ENCODE measurements around the gene TFEB.
"Not testable (repeated sequence)": the region's sequence is repeated elsewhere in the genome, so short reads cannot be mapped to it uniquely, and the experiment has no call there.

TFEB gene

DNA sequence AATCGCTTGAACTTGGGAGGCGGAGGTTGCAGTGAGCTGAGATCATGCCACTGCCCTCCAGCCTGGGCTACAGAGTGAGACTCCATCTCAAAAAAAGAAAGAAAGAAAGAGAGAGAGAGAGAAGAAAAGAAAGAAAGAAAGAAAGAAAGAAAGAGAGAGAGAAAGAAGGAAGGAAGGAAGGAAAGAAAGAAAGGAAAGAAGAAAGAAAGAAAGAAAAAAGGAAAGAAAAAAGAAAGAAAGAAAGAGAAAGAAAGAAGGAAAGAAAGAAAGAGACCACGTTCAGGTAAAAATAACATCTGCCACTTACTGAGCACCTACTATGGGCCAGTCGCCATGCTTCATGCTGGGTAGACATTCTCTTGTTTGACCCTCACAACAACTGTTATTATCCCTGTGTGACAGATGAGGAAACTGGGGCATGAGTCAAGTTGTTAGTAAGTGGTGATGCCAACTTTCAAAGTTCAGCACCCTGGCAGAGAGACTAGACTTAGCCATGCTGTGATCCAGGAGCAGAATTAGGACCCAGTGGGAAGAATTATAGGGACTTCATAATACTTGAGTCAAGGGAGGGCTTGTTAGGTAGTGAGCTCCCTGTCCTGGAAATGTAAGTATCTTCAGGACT, 30.7 kb upstream of the TFEB start:
- not testable (repeated sequence) for DNase-seq (ENCODE audit: insufficient read length, low spot score); FAIRE-seq

DNA sequence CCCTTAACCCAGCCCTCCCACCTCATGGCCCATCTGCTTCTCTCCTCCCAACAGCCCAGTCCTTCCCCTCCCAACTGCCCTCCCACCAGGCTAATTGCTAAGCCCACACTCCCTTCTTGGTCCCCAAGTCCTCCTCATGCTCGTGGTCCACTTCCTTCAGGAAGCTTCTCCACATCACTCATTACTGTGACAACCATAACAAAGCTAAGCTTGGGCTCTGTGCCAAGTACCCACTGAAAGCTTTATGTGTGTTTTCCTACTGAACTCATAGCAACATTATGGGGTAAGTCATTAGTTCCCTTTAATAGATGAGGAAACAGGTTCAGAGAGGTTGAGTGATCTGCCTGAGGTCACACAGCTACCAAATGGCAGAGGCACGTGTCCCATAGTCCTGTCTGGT, 28.1 kb upstream of the TFEB start:
- FAIRE-seq (no peak), DNase-seq (ENCODE audit: insufficient read length, low spot score) (no peak)

DNA sequence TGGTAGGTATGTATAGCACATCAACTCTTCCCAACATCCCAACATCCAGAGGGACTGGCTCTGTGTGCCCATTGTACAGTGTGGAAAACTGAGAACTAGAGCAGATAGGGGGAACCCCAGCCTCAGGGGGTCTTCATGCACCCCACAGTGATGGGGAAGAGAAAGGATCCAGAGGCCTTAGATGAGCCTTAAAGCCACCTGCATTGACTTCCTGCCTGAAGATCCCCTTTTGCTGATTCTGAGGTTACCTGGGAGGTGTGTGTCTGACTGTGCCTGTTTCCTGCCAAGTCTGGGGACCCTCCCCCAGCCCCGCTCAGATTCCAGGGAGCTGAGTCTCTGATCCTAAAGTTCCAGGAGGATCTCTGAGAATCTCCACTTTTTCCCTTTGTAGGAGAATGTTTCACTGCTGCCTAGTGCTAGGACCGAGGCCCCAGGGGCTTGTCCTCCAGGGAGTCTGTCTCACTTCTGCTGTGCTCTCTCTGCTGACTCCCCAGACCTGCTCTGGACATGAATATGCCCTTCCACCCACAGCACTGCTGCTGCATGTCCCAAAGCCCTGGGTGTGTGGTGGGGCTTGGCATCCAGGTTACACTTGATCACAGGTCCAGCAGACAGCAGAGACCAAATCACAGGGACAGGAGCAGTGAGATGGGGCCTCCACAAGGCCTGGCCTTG, 24.6 kb upstream of the TFEB start:
- no peak for FAIRE-seq

DNA sequence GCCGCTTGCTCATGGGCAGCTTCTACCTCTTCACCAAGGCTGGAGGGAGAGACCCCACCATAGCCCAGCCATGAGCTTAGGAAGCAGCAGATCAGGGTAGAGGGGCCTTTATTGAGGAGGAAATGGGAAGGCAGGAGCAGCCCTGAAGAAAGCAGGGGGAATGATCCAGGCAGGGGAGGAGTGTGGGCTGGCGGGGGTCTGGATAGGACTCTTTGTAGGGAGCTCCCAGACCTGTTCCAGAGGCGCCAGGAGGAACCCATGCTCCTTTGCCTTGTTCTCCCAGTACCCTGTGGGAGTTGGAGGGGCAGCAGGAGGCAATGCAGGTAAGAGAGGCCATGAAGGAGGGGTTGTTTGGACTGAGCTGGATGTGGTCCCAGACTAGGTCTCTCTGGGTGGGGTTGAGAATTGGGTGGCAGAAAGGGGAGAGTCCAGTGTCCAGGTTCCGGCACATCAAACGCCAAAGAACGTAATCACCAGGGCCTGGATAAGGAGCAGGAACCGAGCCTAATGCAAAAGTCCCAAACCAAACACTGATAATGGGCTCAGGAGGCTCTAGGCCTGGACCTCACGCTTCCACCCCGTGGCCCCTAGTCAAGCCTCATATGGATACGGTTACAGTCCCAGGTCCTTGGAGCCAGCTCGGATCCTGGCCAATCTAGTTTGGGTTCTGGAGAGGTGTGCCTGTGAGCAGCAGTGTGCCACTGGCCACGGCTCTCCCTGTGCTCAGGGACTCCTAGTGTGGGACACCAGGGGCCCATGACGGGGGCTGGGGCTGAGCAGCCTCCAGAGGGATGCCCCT, 23.9 kb upstream of the TFEB start:
- no peak for DNase-seq (ENCODE audit: insufficient read length, low spot score)
- no peak for FAIRE-seq

More for the DNA sequence above, 24.6 kb upstream of the TFEB start:
- no peak for DNase-seq (ENCODE audit: insufficient read length, low spot score)

DNA sequence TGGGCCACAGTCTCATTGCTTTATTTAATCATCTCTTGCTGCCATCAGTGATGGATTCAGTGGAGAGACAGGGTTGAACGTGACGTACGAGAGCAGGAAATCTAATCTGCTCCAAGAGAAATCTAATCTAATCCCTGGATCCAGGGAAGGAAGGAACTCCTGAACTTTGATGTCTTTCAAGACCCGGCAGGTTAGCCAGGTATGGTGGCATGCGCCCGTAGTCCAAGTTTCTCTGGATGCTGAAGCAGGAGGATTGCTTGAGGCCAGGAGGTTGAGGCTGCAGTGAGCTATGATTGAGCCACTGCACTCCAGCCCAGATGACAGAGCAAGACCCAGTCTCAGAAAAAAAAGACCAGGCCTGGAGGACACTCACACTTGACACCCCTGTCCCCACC, 23.2 kb upstream of the TFEB start:
- DNase-seq (ENCODE audit: insufficient read length, low spot score) (no peak), FAIRE-seq (no peak)

DNA sequence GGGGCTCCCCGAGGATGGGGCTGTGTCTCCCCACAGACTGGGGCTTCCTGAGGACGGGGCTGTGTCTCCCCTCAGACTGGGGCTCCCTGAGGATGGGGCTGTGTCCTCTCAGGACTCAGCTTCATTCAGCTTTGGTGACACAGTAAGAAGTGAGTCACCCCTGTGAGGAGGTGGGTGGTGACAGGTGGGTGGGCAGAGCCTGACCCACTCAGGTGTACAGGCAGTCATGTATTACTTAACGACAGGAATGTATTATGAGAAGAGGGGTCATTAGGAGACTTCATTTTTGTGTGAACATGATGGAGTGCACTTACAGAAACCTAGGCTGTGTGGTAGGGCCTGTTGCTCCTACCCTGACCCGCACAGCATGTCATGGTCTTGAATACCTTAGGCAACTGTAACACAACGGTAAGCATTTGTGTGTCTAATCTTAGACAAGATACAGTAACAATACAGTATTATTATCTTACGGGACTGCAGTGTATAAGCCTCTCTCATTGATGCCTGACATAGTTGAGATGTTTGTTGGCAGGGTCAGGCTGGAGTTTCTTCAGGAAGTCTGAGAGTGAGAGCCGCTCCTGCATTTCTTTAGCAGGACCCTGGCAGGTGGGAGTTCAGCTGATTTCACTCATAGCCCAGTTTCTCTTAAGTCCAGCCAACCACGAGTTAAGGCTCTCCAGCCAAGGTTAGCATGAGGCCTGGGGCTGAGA, 22.7 kb upstream of the TFEB start:
- FAIRE-seq (peak; percentile 59), DNase-seq (ENCODE audit: insufficient read length, low spot score) (no peak)

DNA sequence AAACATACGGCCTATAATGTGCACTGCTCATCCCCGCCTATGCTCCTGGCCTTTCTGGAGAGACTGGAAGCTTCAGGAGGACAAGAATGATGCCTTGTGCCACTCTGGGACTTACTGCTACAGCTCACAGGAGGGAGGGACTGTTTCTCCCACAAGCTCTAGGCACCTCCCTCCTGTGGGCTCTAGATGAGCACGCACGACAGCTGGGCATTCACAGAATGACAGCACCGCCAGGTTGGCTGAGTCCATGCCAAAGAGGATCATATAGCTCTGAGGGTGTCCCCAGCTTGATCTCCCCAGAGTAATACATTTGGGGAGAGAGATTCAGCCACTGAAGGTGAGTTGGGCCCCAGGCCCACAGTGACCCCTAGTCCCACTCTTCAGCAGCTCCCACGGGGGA, 21.9 kb upstream of the TFEB start:
- DNase-seq (ENCODE audit: insufficient read length, low spot score) (no peak), FAIRE-seq (no peak)

DNA sequence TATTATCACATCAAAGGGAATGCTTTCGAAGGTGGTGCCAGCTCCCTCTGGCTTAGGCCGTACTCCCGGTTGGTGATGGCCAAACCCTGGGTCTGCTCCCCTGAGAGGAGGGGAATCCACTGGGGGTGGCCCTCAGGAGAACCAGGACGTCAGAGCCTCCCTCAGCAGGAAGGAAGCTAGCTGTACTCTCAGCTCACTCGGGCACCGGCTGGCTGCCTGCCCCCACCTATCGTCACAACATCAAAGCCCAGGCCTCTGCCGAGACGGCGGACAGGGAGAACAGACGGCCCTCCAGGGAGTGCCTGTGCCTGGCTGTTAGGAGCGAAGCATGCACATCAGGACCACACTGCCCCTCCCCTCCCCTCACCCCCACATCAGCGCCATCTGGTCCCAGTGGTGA, 20.9 kb upstream of the TFEB start:
- DNase-seq (ENCODE audit: insufficient read length, low spot score) (no peak), FAIRE-seq (no peak)

DNA sequence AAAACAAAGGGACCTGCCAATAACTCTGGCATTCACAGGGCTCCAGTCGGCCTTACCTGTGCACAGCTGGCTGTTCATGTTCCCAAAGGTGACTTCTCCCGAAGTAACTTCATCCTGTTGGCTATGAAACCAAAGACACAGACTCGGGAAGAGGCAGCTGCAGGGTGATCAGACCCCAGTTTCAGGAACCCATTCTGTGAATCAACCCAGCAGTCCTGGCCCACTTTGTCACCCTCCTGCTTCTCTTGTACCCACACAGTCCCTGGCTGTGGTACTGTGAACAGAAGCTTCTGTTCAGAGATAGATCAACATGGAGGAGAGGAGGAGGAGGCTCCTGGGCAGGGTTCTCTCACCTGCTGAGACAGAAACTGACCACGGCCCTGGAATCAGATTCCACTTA, 20.5 kb upstream of the TFEB start:
- DNase-seq (ENCODE audit: insufficient read length, low spot score) = no peak

DNA sequence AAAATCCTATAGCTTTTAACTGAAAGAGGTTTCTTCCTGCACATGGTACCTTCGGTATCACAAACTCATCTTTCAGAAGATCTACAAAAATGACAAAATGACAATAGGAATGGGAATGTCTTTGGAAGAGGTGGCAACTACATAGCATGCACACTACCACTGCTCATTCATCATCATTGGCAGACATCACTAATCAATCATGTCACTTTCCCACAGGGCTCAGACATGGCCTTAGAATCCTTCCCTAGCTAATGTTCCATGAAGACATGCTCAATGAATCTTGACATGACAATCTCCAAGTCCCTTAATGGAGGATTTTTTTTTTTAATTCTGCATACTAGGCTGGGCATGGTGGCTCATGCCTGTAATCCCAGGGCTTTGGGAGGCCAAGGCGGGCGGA, 15.0 kb upstream of the TFEB start:
- no peak for DNase-seq (ENCODE audit: insufficient read length, low spot score)
- FAIRE-seq = no peak

More for the DNA sequence above, 20.5 kb upstream of the TFEB start:
- FAIRE-seq = no peak

DNA sequence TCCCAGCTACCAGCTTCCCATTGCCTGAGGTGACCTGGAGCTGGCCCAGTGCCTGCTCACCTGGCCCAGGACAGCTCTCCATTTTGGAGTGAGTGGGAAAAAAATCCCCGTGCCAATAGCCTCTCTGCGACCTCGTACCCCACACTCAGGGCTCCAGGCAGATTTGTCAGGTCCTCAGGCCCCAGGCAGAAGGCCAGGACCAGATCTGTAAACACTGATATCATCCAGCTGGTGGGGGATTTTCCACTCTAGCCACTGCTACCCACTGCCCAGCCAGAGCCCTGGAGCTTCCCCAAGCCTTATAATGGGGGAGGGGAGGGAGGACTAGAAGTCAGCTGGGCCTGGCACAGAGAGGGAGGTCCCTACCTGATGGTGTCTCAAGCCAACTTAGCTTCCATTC, 13.1 kb upstream of the TFEB start:
- no peak for DNase-seq (ENCODE audit: insufficient read length, low spot score)
- no peak for FAIRE-seq

DNA sequence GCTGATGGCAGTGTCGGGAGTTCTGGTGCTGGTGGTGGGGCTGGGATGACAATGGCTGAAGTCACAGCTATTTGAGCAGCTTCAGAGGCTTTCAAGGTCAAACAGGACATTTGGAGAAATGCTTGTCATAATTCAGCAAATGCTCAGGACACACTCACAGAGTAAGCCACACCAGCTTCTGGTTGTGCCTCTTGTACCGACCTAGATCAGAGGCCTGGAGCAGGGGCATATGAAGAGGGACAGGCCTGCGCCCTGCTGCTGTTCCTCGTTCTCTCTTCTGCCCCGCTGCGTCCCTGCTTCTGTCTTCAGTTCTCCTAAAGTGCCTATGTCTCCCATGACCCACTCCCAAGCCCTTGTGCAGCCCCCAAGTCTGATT, 12.7 kb upstream of the TFEB start:
- DNase-seq (ENCODE audit: insufficient read length, low spot score) (no peak), FAIRE-seq (no peak)

DNA sequence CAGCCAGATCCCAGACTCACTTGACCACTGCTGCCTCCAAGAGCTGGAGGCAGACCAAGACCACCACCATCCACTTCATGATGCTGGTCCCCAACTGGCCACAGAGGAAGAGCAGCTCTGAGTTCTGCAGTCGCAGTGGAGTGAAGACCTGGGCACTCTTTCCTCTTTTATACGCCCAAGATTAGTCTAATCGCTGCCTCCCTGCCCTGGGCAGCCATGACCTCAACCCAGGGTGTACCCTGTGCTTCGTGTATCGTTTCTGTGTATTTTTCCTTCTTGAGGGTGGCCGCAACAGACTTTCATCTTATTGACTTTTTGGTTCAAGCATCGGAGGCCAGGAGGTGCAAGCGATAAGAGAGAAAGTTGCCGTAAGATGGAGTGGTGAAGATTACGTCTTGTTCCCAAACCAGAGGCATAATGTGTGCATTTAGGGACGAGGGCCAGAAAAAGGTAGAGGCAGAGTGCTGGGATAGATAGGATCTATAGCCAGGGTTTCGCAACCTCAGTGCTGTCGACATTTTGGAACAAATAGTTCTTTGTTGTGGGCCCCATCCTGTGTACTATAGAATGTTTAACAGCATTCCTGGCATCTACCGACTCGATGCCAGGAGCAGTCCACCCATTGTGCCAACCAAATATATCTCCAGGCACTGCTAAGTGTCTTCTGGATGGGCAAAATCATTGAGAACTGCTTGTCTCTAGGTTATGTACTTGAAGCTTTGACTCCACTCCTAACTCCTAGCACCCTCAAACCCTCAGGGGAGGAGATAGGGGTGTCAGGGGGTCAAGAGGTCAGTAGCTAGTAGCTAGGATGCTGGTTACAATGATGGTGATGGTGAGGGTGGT, 12.1 kb upstream of the TFEB start, which contains the start of gene PGC:
Gene PGC, minus strand, starts transcription at position 142 of the 846 bp plus-strand sequence. Its CDS starts 63 bp downstream, at position 79.
- FAIRE-seq = no peak
- DNase-seq (ENCODE audit: insufficient read length, low spot score) = no peak

DNA sequence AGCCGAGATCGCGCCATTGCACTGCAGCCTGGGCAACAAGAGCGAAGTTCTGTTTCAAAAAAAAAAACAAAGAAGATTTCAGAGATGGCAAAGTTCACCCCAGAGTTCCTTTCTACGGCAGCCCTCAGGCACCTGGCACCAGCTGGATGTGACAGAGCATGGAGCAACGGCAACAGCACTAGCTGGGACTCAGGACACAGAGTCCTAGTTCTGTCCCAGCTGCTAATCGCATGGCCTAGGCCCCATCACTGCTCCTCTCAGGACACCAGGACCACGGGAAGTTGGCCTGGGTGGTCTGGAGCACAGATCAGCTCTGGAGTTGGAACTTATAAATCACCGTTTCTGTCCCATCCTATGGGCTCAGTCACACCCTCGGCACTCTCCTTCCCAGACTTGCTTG, 10.7 kb upstream of the TFEB start:
- no peak for FAIRE-seq

DNA sequence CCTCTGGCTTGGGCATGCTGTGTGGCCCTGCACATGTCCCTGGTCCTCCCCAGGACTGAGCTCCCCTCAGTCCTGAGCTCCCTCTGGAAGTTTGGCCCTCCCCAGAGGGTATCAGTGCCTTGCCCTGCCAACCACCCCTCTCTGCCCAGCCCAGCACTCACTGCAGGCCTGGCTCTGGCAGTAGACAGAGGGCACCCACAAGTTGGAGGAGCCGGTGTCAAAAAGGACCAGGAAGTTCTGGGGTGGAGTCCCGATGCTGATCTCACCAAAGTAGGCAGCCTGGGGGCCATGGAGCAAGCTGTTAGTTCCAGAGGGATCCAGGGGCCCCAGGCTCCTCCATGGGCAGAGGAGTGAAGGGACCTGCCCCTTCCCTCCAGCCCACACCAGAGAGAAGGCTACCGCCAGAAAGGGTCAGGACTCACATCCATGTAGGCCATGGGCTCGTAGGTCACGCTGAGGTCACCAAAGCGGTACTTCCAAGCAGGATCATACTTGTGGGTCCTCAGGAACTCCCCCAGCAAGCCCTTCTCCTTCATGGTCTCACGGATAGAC, 8.9 kb upstream of the TFEB start:
- FAIRE-seq (no peak), DNase-seq (ENCODE audit: insufficient read length, low spot score) (no peak)

More for the DNA sequence above, 10.7 kb upstream of the TFEB start:
- DNase-seq (ENCODE audit: insufficient read length, low spot score) = no peak

DNA sequence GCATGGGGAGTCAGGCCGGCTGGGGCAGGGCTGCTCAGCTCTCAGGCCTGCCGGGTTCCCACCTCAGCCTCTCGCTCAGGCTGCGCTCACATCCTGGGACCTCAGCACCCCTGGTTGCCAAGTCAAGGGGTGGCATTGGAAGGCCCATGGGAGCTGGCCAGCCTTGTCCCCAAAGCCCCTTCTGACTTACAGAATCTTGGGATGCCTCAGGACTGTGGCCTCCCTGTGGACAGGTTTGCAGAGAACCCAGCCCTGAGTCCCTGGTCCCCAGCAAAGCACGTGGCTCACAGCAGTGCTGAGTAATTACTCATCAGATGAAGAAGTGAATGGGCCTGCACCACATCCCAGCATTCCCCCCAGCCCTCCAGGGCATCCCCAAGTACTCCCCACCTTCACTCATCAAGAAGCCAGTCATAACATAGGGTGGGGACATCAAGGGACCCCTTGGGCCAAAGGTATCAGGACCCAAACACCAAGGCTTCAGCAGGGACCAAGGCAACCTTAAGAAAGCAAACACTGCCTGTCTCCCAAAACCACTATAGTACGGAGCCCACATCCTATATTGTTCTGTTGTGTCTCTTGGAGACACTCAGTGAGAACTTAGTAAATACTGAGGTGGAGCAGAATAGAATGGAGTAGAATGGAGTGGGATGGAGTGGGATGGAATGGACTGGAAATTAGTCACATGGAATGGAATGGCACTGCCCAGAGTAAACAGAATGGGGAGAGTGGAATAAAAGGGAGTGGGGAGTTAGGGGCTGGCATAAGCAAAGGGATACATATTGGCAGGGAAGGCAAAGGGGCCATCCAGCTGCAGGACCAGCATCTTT, 8.2 kb upstream of the TFEB start:
- no peak for FAIRE-seq

DNA sequence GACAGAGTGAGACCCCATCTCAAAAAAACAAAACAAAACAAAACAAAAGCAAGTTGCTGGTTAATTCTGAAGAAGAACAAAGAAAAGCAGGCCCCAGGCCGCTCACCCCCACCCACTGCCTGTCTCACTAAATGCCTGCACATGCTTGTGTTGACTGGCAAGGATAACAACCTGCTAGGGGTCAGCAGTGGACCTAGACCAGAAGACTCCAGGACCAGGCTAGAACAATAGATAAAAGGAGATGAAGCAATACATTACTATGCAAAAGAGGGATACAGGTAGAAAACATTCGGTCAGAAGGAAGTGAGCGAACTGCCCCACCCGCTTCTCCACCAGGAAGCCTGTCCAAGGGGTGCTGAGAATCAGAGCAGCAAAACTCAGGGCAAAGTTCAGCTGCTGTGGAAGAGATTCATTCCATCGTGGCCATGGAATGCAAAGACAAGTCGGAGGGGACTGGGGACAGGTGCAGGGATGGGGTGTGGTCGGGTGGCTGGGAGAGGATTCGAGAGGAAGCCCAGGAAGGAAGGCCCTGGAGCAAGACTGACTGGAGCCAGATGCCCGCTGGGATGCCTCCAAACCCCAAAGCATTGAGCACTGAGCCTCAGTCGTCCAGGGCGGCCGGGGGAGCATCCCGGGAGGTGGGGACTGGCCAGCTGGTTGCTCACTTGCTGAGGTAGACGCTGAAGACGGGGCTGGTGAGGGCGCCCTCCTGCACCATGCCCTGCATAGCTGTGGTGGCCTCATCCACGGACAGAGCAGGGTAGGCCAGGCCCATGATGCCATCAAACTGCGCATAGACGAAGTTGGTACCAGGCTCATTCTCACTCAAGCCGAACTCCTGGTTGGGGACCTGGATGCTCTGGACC, 6.5 kb upstream of the TFEB start:
- DNase-seq (ENCODE audit: insufficient read length, low spot score) (no peak), FAIRE-seq (no peak)

More for the DNA sequence above, 8.2 kb upstream of the TFEB start:
- no peak for DNase-seq (ENCODE audit: insufficient read length, low spot score)
